HG03039 (cell line): ENCODE measurements around the gene ADAM11.

Experiments
- ATAC-seq: cut with Tn5 transposase; IDR thresholded peaks from one replicate; pipeline ENCODE4 v1.9.1; 2021; ENCODE audit warnings: mild to moderate bottlenecking, moderate library complexity; ENCODE audit not compliant: unreplicated experiment

Gene ADAM11

DNA sequence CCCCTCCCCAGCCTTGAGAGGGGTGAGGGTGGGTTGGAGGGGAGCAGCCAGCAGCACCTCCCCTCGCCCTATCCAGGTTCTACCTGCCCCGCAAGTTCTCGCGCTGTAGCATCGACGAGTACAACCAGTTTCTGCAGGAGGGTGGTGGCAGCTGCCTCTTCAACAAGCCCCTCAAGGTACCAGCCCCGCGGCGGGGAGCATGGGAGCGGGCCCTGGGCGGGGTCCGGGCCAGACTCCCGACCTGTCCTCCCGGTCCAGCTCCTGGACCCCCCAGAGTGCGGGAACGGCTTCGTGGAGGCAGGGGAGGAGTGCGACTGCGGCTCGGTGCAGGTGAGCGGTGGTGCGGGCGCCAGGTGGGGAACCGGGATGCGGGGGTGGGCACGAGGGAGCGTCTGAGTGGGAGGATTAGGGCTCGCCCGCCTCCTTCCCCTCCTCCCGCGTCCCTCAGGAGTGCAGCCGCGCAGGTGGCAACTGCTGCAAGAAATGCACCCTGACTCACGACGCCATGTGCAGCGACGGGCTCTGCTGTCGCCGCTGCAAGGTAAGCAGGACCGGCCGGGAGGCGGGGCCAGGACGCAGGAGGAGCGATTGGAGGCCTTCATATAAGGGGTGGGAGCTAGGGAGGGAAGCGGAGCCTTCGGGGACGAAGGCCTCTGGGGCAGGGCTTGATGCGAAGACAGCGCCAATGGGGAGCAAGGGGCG lies 16.5 kb downstream of the ADAM11 start:
- peak; percentile 58 for ATAC-seq

DNA sequence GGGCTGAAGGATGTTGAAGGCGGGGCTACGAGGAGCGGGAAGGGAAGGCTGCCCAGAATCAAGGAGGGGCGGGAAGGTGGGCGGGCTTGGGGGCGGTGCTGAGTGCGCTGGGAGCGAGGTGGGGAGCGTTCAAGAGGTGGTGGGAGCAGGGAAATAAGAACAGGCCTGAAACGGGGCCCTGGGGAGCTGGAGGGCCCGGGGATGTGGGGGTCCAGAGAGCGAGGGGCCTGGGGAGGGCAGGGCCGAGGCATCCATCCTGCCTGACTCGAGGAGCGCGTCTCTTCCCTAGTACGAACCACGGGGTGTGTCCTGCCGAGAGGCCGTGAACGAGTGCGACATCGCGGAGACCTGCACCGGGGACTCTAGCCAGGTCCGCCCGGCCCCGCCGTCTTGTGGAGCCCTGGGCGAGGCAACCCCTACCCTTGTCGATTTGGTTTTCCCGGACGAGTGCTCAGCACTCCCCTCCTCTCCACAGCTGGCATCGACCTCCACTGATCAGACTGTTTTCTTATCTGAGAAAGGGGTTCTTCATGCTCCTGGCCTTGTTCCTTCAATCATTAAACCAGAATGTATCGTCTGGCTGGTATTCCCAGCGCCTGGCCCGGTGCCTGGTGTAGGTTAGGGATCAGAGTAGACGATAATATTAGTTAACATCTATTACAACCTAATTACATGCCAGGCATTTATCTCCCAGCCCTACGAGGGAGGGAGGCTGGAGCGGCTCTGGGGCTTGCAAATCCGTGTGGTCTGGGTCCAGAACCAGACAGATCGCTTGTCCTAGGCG lies 17.2 kb downstream of the ADAM11 start:
- ATAC-seq, result no peak

DNA sequence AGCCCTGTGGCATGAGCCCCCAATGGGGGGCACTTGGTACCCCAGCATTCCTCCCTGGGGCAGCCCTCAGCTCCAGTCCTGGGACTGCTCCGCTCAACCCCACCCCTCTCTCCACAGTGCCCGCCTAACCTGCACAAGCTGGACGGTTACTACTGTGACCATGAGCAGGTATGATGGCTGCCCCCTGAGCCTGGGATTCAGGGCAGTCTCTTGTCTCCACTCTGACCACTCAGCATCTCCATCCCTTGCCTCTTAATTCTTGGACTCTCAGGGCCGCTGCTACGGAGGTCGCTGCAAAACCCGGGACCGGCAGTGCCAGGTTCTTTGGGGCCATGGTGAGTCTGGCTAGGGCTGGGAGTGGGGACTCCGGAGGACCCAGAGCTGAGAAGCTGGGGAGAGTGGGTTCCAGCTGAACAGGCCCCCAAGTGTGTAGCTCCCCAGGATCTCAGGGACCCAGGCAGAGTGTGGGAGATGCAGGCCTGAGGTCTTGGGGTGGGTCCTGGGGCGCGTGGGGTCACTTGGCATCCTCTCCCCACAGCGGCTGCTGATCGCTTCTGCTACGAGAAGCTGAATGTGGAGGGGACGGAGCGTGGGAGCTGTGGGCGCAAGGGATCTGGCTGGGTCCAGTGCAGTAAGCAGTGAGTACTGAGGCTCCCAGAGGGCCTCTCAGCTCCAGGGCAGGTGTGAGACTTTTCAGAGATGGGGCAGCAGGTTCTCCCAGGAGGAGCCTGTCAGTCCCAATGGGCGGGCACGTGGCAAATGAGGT lies 18.0 kb downstream of the ADAM11 start:
- no peak for ATAC-seq

DNA sequence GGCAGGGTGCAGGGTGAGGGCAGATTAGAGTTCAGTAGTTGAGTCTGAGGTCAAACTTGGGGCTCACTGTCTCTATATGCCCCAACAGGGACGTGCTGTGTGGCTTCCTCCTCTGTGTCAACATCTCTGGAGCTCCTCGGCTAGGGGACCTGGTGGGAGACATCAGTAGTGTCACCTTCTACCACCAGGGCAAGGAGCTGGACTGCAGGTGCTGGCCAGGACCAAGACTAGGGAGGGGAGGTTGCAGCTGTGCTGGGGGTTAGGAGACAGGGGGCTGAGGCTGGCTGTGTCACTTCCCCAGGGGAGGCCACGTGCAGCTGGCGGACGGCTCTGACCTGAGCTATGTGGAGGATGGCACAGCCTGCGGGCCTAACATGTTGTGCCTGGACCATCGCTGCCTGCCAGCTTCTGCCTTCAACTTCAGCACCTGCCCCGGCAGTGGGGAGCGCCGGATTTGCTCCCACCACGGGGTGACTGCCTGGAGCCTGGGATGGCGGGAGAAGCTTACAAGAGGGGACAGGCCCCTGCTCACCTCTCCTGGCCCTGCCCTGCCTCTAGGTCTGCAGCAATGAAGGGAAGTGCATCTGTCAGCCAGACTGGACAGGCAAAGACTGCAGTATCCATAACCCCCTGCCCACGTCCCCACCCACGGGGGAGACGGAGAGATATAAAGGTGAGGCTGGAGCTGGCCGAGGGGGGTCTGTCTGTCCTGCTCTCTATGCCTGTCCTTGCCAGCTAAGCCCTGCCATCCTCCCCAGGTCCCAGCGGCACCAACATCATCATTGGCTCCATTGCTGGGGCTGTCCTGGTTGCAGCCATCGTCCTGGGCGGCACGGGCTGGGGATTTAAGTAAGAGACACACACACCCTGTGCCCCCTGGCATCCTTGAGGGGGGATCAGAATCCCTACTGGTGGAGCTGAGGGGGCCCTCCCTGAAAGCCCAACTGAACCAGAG lies 18.9 kb downstream of the ADAM11 start:
- ATAC-seq, result no peak

DNA sequence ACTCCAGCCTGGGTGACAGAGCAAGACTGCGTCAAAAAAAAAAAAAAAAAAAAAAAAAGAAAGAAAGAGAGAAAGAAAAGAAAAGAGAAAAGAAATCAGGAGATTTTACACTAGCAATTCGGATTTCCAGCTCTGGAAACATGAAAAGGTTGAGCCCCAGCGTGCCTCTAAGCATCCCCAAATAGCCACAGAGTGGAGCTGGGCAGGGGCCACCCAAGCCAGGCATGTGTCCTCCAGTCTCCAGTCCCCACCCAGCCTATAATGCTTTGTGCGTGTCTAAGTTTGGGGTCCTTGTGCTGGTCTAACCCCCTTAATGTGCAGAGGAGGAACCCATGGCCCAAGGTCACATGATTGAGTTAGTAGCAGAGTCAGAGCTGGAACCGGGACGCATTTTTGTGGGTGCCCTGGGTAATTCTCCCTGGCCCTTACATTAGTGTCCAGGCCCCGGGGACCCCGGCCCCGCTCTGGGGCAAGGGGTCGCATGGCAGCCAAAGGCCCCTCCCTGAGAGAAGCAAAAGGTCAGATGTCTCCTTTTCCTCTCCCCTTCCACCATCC lies 19.9 kb downstream of the ADAM11 start:
- ATAC-seq, result no peak

DNA sequence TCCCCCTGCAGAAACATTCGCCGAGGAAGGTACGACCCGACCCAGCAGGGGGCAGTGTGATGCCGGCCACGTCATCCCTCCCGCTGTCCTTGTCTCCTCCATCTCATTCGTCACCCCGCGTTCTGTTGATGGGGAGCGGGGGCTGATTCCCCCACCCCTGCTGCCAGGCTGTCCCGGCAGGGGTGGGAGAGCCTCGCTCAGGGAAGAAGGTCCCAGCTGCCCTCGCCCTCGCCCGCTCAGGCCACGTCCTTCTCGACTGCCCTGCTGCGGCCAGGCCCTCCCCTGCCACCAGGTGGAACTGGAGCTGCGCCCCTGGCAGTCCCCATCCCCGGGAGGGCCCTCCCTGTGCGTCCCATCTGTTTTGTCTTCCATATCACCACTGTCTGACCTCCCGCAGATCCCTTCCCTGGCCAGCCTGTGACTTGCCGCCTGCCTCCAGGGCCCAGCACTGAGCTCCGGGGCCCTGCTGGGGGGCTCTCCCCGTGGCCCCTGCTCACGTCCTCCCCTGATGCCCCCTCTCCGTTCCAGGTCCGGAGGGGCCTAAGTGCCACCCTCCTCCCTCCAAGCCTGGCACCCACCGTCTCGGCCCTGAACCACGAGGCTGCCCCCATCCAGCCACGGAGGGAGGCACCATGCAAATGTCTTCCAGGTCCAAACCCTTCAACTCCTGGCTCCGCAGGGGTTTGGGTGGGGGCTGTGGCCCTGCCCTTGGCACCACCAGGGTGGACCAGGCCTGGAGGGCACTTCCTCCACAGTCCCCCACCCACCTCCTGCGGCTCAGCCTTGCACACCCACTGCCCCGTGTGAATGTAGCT lies 20.6 kb downstream of the ADAM11 start:
- no peak for ATAC-seq

DNA sequence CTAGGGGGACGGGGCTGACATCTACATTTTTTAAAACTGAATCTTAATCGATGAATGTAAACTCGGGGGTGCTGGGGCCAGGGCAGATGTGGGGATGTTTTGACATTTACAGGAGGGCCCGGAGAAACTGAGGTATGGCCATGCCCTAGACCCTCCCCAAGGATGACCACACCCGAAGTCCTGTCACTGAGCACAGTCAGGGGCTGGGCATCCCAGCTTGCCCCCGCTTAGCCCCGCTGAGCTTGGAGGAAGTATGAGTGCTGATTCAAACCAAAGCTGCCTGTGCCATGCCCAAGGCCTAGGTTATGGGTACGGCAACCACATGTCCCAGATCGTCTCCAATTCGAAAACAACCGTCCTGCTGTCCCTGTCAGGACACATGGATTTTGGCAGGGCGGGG lies 21.4 kb downstream of the ADAM11 start:
- ATAC-seq, result no peak

DNA sequence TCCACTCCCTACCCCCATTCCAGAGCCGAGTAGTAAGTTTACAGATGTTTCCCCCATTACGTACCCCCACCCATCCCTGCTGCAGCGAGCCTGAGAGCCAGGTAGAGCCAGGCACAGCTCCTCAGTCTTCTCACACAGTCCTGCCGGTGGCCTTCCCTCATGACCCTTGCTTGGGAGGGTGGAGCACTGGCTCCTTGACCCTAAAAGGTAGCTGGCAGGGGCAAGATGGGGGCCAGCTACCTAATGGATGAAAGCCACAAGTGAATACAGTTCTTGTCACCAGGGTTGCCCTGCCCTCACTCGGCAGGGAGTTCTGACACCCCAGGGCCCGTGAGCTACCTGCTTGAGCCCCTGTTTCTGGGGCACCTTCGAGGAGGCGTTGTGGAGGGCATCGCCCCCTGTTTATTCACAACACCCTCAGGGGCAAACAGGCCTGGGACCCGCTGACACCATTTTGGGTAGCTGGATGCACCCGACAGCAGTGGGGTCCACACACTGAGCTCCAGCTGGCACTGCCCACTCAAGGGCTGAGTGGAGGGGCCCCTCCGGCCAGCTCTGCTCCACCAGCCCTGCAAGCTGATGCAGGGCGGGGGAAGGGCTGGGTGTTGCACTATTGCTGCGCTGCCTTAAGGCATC lies 22.2 kb downstream of the ADAM11 start:
- ATAC-seq, result no peak

DNA sequence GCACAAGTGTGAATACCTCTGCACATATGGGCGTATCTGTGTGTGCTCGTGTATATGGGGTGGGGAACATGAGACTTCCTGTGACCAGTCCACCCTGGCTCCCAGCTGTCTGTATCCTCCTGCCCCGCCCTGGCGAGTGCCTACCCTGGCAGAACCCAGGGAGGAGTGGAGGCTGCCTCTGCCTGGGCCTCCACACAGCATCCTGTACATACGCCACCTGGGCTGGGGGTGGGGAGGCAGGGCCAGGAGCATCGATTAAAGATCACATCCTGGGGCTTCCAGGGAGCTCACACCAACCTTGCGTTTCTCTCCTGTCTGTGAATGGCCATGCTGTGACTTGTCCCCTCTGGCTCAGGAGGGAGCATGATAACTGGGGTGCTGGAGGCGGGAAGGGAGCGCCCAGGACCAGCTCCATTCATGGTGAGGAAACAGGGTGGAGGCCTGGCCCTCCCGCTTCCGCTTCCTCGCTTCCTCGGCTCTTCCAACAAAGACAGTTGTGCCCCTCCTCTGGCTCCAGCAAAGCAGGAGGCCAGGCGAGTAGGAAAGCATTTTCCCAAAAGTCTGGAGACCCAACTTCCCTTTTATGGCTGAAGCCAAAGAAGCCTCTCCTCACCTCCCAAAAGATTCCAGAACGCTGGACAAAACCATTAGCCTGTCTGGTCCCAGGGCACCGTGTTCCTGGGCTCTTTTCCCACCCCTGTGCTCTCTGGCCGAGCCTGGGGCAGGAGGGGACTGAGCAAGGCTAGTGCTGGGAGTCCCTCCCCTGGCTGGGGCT lies 22.9 kb downstream of the ADAM11 start:
- no peak for ATAC-seq

DNA sequence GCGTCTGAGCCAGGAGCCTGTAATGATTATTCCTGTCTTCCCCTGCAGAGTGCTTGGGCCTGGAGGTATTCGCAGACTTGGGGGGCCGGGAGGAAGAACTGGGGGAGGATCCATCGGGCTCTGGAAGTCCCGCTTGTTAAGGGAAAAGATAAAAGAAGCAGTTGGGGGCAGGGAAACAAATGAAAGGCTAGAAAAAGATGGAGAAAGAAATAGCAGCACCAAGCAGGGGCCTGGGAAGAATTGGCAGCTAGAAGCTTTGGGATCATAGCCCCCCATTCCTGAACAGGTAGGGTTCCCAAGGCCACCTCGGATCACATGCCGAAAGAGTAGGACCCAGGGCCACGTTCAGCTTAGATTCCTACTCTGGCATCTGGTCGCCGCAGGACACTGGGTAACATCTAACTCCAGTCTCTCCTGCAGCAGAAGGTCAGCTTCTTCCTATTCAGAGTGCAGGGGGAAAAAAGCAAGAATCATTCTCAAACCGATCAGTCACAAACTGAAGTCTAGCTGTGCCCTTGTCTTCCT lies 23.6 kb downstream of the ADAM11 start:
- no peak for ATAC-seq

DNA sequence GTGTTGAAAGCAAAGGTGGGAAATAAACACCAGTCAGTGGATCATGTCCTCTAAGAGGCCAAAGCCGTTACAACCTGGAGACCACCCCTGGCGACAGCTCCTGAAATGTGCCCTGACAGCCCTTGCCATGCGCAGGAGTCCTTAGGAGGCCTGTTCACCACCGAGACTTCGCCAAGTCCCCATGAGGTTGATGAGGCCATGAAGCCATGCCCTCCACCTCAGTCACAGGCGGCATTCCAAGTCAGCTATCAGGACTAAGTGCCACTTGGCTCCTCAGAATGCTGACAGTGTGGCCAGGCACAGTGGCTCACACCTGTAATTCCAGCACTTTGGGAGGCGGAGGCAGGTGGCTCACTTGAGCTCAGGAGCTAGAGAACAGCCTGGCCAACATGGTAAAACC lies 27.1 kb downstream of the ADAM11 start:
- no peak for ATAC-seq

DNA sequence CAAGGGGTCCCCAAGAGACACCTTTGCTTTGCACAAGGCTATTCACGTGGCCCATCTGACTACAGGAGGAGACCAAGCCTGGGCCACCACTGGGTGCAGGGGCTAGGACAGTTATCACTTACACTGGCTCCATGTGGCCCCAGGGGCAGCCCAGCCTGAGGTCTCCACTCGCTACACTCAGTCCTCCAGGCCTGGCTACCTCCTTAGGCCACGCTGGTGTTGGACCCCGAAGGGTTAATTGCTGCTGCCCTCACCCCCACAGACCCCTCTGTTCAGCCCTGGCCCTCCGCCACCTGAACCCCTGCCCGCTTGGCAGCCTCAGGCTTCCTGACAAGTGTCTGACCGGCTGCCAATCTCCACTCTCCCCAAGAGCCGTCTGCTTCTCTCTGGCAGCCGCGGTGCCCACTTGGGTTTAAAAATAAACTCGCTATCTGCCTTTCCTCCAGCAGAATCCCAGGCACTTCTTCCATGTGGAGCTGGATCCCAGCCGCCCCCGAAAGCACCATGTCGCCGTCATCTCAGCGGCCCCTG lies 27.8 kb downstream of the ADAM11 start:
- no peak for ATAC-seq

DNA sequence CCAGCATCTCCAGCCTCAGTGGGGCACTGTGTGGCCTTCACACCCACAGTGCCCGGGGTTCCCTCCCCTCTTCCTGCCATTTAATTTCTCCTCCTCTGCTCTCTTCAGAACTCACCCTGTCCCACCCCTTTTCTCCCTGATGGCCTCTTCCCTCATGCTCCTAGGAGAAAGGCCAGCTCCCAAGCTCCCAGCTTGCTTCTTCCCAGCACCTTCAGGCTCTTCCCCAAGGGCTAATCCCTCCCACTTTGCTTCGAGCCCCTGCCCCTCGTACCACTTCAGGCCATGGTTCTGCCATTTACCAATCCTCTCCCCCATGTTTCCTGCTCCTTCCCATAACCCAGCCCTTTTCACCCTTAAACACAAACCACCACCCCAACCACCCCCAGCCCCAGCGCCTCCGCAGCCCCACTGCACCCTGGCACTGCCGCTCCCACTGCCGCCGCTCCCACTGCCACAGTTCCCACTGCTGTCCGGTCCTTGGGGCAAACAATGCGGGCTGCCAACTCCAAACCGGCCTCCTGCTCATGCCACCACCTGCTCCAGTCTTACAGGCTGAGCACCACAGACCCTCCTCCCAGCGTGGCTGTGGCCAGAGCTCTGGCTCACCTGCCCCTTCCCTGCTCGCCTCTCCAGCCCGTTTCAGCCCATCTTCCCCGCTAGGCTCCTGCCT lies 28.6 kb downstream of the ADAM11 start:
- ATAC-seq, result no peak

DNA sequence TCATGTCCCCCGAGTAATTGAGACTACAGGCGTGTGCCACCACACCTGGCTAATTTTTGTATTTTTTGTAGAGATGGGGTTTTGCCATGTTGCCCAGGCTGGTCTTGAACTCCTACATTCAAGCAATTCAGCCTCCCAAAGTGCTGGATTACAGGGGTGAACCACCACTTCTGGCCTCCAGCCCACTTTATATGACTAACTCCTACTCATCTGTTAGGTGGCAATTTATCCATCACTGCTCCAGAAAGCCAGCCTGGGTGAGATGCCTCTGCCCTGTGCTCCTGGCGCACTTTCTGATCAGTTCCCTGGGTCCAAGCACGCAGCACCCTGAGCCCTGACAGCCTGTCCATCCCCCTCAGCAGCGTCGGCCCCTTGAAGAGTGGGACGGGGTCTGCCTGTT lies 29.4 kb downstream of the ADAM11 start:
- ATAC-seq, result no peak

DNA sequence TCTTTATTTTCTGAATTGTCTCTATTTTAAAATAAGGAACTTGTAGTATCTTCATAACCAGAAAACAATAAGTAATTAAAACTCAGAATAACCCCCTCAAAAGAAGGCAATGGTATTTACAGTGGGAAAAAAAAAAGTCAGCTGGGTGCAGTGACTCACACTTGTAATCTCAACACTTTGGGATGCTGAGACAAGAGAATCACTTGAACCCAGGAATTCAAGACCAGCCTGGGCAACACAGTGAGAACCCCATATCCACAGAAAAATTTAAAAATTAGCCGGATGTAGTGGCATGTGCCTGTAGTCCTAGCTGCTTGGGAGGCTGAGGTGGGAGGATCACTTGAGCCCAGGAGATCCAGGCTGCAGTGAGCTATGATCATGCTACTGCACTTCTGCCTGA lies 33.5 kb downstream of the ADAM11 start:
- no peak for ATAC-seq

DNA sequence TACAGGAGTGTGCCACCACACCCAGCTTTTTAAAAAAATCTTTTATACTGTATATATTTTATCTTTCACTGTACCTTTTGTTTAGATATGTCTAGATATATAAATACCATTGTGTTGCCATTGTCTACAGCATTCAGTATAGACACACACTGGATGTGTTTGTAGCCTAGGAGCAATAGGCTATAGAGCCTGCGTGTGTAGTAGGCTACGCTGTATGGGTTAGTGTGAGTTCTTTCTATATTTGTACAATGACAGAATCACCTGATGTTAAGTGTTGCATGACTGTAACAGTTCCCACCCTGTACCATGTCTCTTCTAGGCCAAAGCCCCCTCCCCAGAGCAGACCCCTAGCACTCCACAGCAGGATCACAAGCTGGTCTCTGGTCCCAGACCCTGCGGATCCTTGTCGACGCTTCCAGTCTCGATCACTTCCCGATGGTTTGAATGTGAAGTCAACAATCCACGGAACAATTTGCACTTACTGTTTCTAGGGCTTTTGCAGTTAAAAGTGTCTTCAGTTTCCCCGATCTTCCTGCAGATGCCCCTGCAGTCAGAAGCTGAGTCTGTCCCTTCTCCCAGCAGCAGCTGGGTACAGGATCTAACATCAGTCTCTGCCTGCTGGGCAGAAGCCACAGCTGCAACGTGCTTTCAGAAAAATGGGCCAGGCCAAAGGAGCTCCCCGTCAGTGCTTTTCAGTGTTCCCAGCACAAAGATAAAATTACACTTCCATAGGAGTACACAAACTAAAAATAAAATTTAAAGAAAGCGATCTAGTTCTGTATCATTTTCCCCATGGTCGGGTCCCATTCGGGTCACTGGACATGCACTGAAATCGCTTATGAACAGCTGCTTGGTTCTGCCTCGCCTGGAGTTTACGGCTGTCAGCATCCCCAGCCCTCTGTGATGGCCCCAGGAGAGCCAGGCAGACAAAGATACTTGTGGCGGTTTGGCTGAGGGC lies 35.4 kb downstream of the ADAM11 start:
- ATAC-seq, result no peak
